ENCODE measurements around the gene MPPED2.

Gene MPPED2

GRCh38 chr11:30423886-30424285, 162.3 kb downstream of the MPPED2 start:
- no peaks in the 10 kb centered on the region for H3K79me2 ChIP-seq (ENCODE audit: low read length)
- no peak overlapping the region for H3K9ac ChIP-seq (ENCODE audit: low read length)
- H3K4me3 ChIP-seq (ENCODE audit: low read length): no peak overlapping the region
- no peaks in the 10 kb centered on the region for H3K36me3 ChIP-seq (replicated peaks; ENCODE audit: insufficient read depth, low read length)
- H3K4me2 ChIP-seq (ENCODE audit: low read depth, low read length): no peak overlapping the region
- no peaks in the 10 kb centered on the region for H3K9me2 ChIP-seq (replicated peaks; ENCODE audit: insufficient read depth, low read length)
- DNase-seq: no peak
- no peaks in the 10 kb centered on the region for H4K20me1 ChIP-seq (ENCODE audit: insufficient read depth, low read length)
- no peaks in the 10 kb centered on the region for H3K4me1 ChIP-seq (ENCODE audit: low read length)
- no peaks in the 10 kb centered on the region for H3K27me3 ChIP-seq (replicated peaks; ENCODE audit: insufficient read depth, low read length)
- TF ChIP-seq EZH2 (optimal IDR thresholded peaks at IDR 0.05; ENCODE audit: low read depth, low read length) (no peak), EZH2phosphoT487 (IDR thresholded peaks at IDR 0.05; ENCODE audit: low read length) (no peak)
- TF ChIP-seq, protein P1, sequence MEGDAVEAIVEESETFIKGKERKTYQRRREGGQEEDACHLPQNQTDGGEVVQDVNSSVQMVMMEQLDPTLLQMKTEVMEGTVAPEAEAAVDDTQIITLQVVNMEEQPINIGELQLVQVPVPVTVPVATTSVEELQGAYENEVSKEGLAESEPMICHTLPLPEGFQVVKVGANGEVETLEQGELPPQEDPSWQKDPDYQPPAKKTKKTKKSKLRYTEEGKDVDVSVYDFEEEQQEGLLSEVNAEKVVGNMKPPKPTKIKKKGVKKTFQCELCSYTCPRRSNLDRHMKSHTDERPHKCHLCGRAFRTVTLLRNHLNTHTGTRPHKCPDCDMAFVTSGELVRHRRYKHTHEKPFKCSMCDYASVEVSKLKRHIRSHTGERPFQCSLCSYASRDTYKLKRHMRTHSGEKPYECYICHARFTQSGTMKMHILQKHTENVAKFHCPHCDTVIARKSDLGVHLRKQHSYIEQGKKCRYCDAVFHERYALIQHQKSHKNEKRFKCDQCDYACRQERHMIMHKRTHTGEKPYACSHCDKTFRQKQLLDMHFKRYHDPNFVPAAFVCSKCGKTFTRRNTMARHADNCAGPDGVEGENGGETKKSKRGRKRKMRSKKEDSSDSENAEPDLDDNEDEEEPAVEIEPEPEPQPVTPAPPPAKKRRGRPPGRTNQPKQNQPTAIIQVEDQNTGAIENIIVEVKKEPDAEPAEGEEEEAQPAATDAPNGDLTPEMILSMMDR (IDR thresholded peaks at IDR 0.05; ENCODE audit: low read length): no peak
- H3F3A ChIP-seq (ENCODE audit: insufficient read depth, low read length): no peaks in the 10 kb centered on the region
- no peak overlapping the region for H2AFZ ChIP-seq (ENCODE audit: low read length)
- H3K9me3 ChIP-seq (replicated peaks; ENCODE audit: insufficient read depth, low read length): no peaks in the 10 kb centered on the region
- no peak overlapping the region for H3K27ac ChIP-seq (ENCODE audit: low read length)

DNA sequence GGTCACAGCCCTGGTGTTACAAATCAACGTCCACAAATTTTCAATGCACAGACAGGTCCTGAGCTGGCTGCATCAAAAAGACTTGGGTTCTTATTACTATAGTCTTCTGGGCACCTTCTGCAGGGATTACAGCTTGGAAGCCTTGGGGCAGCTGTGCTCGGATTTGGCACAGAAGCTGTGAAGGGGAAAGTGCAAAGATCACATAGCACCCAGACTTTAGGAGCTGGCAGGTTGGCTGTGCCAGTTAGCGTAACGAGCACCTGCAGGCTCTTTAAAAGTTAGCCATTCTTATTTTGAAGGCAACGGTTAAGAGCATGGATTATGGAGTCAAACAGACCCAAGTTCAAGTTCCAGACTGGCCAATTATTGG, 162.9 kb downstream of the MPPED2 start:
- Histone ChIP-seq H3K4me1 (ENCODE audit: low read length) (no peaks in the 10 kb centered on the region), H3K9me3 (replicated peaks; ENCODE audit: insufficient read depth, low read length) (no peaks in the 10 kb centered on the region), H4K20me1 (ENCODE audit: insufficient read depth, low read length) (no peaks in the 10 kb centered on the region), H2AFZ (ENCODE audit: low read length) (no peak overlapping the region), H3K27me3 (replicated peaks; ENCODE audit: insufficient read depth, low read length) (no peaks in the 10 kb centered on the region), H3K9me2 (replicated peaks; ENCODE audit: insufficient read depth, low read length) (no peaks in the 10 kb centered on the region), H3K4me3 (ENCODE audit: low read length) (no peak overlapping the region), H3K4me2 (ENCODE audit: low read depth, low read length) (no peak overlapping the region), H3K36me3 (replicated peaks; ENCODE audit: insufficient read depth, low read length) (no peaks in the 10 kb centered on the region), H3F3A (ENCODE audit: insufficient read depth, low read length) (no peaks in the 10 kb centered on the region), H3K79me2 (ENCODE audit: low read length) (no peaks in the 10 kb centered on the region), H3K9ac (ENCODE audit: low read length) (no peak overlapping the region), H3K27ac (ENCODE audit: low read length) (no peak overlapping the region)
- no peak for TF ChIP-seq EZH2 (optimal IDR thresholded peaks at IDR 0.05; ENCODE audit: low read depth, low read length)
- TF ChIP-seq EZH2phosphoT487 (IDR thresholded peaks at IDR 0.05; ENCODE audit: low read length): no peak
- no peak for DNase-seq

DNA sequence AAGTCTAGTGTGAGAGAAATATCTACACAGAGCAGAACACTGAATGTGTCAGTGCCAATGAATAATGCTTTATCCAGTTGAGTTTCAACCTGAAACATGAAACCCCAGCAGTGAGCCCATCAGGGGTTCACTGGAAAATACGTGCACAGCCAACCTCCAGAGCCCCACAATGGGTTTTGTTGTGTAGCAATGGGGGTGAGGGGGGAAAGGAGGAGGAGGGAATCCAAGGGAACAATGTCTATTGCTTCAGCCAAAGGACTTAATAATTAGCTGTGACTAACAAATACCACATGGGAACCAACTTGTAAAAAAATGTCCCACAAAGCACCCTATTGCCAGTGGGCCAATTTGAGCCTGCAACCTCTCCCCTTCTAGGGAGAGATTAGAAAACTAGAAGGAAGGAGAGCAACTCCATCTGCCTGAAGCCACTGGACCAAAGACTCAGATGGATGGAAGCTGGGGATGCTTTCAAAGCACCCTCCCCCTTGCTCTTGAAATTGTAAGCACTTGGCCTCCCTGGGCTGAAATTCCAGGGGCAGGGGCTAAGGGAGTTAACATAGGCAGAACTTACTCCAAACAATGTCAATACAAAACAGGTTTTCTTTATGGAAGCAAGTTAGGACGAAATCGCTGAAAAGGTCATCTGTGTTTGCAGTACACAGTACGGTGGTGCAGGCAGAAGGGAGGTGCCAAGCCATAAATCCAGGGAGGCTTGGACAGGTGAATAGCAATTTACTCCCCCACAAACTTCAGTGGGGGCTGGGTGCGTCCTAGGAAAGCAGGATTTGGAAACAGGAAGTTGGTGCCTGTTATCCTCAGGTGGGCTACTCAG, 163.5 kb downstream of the MPPED2 start:
- Histone ChIP-seq H2AFZ (ENCODE audit: low read length) (no peak overlapping the region), H3K9me2 (replicated peaks; ENCODE audit: insufficient read depth, low read length) (no peaks in the 10 kb centered on the region), H3K79me2 (ENCODE audit: low read length) (no peaks in the 10 kb centered on the region), H4K20me1 (ENCODE audit: insufficient read depth, low read length) (no peaks in the 10 kb centered on the region), H3K27ac (ENCODE audit: low read length) (no peak overlapping the region), H3K4me1 (ENCODE audit: low read length) (no peaks in the 10 kb centered on the region), H3K36me3 (replicated peaks; ENCODE audit: insufficient read depth, low read length) (no peaks in the 10 kb centered on the region), H3F3A (ENCODE audit: insufficient read depth, low read length) (no peaks in the 10 kb centered on the region), H3K4me3 (ENCODE audit: low read length) (no peak overlapping the region), H3K9ac (ENCODE audit: low read length) (no peak overlapping the region), H3K4me2 (ENCODE audit: low read depth, low read length) (no peak overlapping the region), H3K9me3 (replicated peaks; ENCODE audit: insufficient read depth, low read length) (no peaks in the 10 kb centered on the region), H3K27me3 (replicated peaks; ENCODE audit: insufficient read depth, low read length) (no peaks in the 10 kb centered on the region)
- no peak for TF ChIP-seq EZH2 (optimal IDR thresholded peaks at IDR 0.05; ENCODE audit: low read depth, low read length)
- no peak for TF ChIP-seq EZH2phosphoT487 (IDR thresholded peaks at IDR 0.05; ENCODE audit: low read length)
- TF ChIP-seq, protein P1 (IDR thresholded peaks at IDR 0.05; ENCODE audit: low read length): no peak
- no peak for DNase-seq

DNA sequence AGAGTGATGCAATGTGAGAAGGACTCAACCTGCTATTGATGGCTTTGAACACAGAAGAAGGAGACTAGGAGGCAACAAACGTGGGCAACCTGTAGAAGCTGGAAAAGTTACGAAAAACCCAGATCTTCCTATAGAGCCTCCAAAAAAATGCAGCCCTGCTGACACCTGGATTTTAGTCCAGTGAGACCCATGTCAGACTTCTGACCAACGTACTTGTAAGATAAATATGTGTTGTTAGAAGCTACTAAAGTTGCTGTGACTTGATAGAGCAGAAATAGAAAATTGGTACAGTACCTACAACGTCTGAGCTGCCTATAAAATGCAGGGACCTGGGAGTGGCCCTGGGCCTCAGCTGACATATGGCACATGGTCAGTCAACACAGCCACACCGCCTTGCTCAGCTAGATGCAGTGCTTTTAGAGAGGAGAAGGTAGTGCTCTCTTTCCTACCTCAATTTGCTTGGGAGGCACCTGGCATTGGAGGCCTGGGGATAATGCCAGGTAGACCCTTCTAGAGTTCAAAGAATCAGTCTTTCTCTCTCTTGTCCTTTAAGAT, 165.8 kb downstream of the MPPED2 start:
- H3K4me1 ChIP-seq (ENCODE audit: low read length): no peaks in the 10 kb centered on the region
- TF ChIP-seq, protein P1 (IDR thresholded peaks at IDR 0.05; ENCODE audit: low read length): no peak
- no peak for TF ChIP-seq EZH2phosphoT487 (IDR thresholded peaks at IDR 0.05; ENCODE audit: low read length)
- no peak for TF ChIP-seq EZH2 (optimal IDR thresholded peaks at IDR 0.05; ENCODE audit: low read depth, low read length)
- no peaks in the 10 kb centered on the region for H3K36me3 ChIP-seq (replicated peaks; ENCODE audit: insufficient read depth, low read length)
- no peak overlapping the region for H3K9ac ChIP-seq (ENCODE audit: low read length)
- no peak overlapping the region for H3K4me3 ChIP-seq (ENCODE audit: low read length)
- H3K9me3 ChIP-seq (replicated peaks; ENCODE audit: insufficient read depth, low read length): no peaks in the 10 kb centered on the region
- H3K27ac ChIP-seq (ENCODE audit: low read length): no peak overlapping the region
- no peaks in the 10 kb centered on the region for H4K20me1 ChIP-seq (ENCODE audit: insufficient read depth, low read length)
- H3K4me2 ChIP-seq (ENCODE audit: low read depth, low read length): no peak overlapping the region
- DNase-seq: no peak
- no peaks in the 10 kb centered on the region for H3F3A ChIP-seq (ENCODE audit: insufficient read depth, low read length)
- H3K79me2 ChIP-seq (ENCODE audit: low read length): no peaks in the 10 kb centered on the region
- no peak overlapping the region for H2AFZ ChIP-seq (ENCODE audit: low read length)
- H3K9me2 ChIP-seq (replicated peaks; ENCODE audit: insufficient read depth, low read length): no peaks in the 10 kb centered on the region
- no peaks in the 10 kb centered on the region for H3K27me3 ChIP-seq (replicated peaks; ENCODE audit: insufficient read depth, low read length)
